Right kidney (tissue), 1 donor: ENCODE data around the gene TOP1.

Experiments used
- DNase-seq: peaks from one replicate; pipeline ENCODE4 v3.0.0-alpha.2; 2016

Gene TOP1

DNA sequence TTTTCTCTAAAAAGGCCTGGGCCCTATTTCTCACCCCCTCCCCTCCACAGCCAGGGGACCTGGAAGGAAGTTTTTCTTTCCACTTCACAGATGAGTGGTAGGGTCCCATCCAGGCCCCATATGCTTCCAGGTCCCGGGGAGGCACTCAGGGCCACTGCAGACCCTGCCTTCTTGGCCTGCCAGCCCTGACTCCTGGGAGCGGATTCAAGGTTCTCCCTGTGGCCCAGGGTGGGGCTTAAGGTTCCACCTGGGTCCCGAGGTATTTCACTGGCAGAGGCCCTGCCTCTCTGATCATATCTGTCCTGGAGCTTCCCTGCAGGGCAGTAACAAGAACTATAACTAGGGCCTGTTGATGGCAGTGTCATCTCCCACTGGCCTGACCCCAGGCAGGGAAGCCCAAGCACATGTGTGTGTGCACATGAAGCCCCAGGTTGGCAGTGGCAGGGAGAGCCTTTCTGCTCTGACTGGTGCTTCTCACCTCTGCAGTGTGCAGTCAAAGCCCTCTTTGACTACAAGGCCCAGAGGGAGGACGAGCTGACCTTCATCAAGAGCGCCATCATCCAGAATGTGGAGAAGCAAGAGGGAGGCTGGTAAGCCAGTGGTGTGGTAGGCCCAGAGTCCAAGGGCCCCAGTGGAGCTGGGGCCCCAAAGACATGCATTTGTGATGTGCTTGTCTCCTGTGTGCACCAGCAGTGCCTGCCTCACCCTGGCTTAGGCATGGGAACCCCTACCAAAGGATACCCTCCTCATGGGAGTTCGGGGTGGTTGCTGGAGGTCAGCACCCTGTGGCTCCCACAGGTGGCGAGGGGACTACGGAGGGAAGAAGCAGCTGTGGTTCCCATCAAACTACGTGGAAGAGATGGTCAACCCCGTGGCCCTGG is 139.9 kb downstream of the TOP1 start:
- DNase-seq = no peak

DNA sequence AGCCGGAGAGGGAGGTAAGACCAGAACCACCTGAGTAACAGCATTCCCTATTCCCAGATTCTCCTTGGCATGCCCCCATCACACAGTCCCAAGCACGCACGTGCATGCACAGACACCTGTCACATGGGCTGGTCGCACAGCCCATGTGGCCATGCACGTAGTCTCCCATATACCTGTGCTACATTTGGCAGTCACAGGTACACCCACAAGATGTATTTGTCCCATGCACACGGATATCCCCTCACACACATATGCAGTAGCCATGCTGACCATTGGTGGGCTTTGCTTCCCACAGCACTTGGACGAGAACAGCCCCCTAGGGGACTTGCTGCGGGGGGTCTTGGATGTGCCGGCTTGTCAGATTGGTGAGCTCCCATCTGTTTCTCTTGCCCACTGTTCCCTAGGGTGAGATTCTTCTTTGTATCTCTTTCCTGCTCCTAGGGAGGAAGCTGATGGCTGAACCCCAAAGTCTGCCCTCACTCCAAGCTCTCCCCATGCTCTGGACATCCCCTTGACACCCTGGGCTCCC is 140.6 kb downstream of the TOP1 start:
- no peak for DNase-seq

- DNase-seq = no peak
Observed at GRCh38 chr20:41169791-41170351, 141.2 kb downstream of the TOP1 start.

GRCh38 chr20:41170386-41171105 is 141.9 kb downstream of the TOP1 start:
- no peak for DNase-seq

DNA sequence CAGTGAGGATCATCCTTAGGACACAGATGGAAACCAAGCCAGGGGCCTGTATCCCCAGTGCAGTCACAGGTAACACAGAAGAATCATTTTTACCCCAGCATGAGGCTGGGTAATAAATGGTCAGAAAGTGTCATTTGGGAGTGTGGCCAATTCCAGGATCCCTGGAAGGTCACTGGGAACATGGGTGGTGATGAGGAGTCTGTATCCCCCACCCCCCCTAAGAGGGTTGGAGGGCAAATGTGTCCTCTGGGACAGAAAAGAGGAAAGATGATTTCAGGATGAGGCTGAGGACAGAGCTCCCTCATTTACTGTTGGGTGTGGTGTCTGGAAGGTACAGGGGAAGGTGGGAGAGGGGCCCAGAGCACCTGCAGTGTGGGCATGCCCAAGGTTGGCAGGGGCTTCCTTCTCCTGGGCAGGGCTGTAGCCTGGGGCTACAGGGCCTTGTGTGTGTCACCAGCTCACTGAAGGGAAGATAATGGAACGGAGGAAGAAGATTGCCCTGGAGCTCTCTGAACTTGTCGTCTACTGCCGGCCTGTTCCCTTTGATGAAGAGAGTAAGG is 143.2 kb downstream of the TOP1 start:
- DNase-seq = no peak

GRCh38 chr20:41172296-41173140 is 143.9 kb downstream of the TOP1 start:
- no peak for DNase-seq

GRCh38 chr20:41173161-41173721 is 144.6 kb downstream of the TOP1 start:
- DNase-seq = peak; percentile 63

GRCh38 chr20:41173791-41174341 is 145.2 kb downstream of the TOP1 start:
- no peak for DNase-seq
